Measurements from ENCODE around the gene LYAR. TPM values are rescaled to one million over a fixed set of nuclear protein-coding genes. Genes with fewer than 3 reads are reported as not detected.

LYAR gene
- total and polyA plus RNA-seq, 2 of the 4 experiments (the other 2 are of a cell fraction), result 5.4 to 8.2 TPM

DNA sequence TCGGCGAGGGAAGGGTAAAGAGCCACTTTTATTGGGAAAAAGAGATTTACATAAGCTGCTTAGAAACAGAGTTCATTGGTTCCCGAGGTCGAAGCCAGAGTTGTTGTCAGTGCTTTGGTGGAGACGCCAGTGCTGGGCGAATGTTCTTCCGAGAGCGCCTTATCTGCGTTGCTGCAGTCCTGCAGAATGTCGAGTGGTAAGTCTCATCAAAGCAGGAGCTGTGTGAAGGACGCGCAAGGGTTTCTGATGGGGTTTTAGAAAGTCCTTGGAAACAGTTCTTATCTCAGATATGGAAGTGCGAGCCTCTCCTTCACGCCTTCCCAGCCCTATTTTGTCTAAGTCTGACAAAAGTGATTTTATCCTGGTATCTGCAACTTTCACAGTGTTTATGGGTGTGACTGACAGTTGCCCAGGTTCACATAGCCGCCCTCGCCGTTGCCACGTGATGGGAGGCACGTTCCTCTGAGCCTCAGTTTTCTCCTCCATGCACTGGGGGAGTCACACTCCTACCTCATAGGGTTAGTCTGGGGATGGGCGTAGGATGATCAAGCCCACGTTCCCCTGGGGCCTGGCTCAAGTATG, 49.6 kb upstream of the LYAR start:
- intact Hi-C loops (cut with micrococcal nuclease), result no loop called here
- CTCF ChIA-PET, result no interaction called here
- peak; percentile 13 for DNase-seq

More for the DNA sequence above, 49.6 kb upstream of the LYAR start:
- no peak overlapping the region for H3K56ac ChIP-seq (ENCODE audit: extremely low read depth, insufficient read depth, low read length)
- H3K36me3 ChIP-seq (ENCODE audit: control insufficient read depth, insufficient read depth, low read length), result no peaks in the 10 kb centered on the region
- BruUV-seq (replicated peaks), result no TSS peak
- H3K4me3 ChIP-seq (ENCODE audit: insufficient read depth, low read depth, low read length), result no peak overlapping the region
- peak; percentile 48; the same call in 1 of the 2 replicates for ATAC-seq (ENCODE audit: low read depth)
- H2BK120ac ChIP-seq (ENCODE audit: low read depth, low read length), result no peak overlapping the region
- no peak overlapping the region for H3K4ac ChIP-seq (ENCODE audit: low read depth, low read length)
- no peak overlapping the region for H2BK5ac ChIP-seq (ENCODE audit: low read depth, low read length, poor library complexity, severe bottlenecking)
- H3K4me2 ChIP-seq (ENCODE audit: low read depth, low read length), result no peak overlapping the region
- no peaks in the 10 kb centered on the region for H3K9me3 ChIP-seq (ENCODE audit: control insufficient read depth, insufficient read depth, low read length)
- TF ChIP-seq, protein P1, sequence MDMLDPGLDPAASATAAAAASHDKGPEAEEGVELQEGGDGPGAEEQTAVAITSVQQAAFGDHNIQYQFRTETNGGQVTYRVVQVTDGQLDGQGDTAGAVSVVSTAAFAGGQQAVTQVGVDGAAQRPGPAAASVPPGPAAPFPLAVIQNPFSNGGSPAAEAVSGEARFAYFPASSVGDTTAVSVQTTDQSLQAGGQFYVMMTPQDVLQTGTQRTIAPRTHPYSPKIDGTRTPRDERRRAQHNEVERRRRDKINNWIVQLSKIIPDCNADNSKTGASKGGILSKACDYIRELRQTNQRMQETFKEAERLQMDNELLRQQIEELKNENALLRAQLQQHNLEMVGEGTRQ (IDR thresholded peaks at IDR 0.05; ENCODE audit: low read depth, low read length), result no peak
- TF ChIP-seq FOS (IDR thresholded peaks at IDR 0.05; ENCODE audit: low read depth, low read length) (no peak), RAD21 (IDR thresholded peaks at IDR 0.05; ENCODE audit: low read length) (no peak), RFX5 (IDR thresholded peaks at IDR 0.05; ENCODE audit: low read depth, low read length) (peak; percentile 58; the same call in 1 of the 2 replicates)
- TF ChIP-seq, protein P2, sequence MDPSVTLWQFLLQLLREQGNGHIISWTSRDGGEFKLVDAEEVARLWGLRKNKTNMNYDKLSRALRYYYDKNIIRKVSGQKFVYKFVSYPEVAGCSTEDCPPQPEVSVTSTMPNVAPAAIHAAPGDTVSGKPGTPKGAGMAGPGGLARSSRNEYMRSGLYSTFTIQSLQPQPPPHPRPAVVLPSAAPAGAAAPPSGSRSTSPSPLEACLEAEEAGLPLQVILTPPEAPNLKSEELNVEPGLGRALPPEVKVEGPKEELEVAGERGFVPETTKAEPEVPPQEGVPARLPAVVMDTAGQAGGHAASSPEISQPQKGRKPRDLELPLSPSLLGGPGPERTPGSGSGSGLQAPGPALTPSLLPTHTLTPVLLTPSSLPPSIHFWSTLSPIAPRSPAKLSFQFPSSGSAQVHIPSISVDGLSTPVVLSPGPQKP (IDR thresholded peaks at IDR 0.05; ENCODE audit: borderline replicate concordance, low read depth, low read length), result no peak
- H3K14ac ChIP-seq (replicated peaks; ENCODE audit: low read depth, low read length), result no peak overlapping the region
- H4K20me1 ChIP-seq (ENCODE audit: insufficient read depth, low read length), result peaks cover 2% of the 10 kb centered on the region; the same call in 1 of the 2 replicates
- dilution Hi-C loops (cut with HindIII; ENCODE audit: low sequenced_read_pairs, unreplicated experiment) (no loop called here), in situ Hi-C loops (cut with MboI; ENCODE audit: low sequenced_read_pairs) (loop anchor here (5.0 kb wide), 1 partner anchor 87 kb away; no protein-coding TSS in a partner anchor)
- H3K27me3 ChIP-seq (ENCODE audit: control insufficient read depth, insufficient read depth, low read length), result peaks cover 35% of the 10 kb centered on the region
- no peak overlapping the region for H2AK5ac ChIP-seq (ENCODE audit: low read depth, low read length)
- no peak overlapping the region for H4K5ac ChIP-seq (ENCODE audit: low read depth, low read length)
- WGBS, 2 experiments (ENCODE audit: extremely low coverage in 2 of 2, insufficient read length in 1 of 2), result 38% methylated on average over 8 of the region's 21 CpGs; no CpG with 5 or more reads in 1 of the 2 experiments
- no peak overlapping the region for H3K27ac ChIP-seq (ENCODE audit: insufficient read depth, low read length)
- H3K9me1 ChIP-seq (ENCODE audit: insufficient read depth, low read length), result no peaks in the 10 kb centered on the region
- H3K79me1 ChIP-seq (ENCODE audit: low read depth in 1 of 2, low read length in 2 of 2), result no peaks in the 10 kb centered on the region
- no peak overlapping the region for H2AK9ac ChIP-seq (replicated peaks; ENCODE audit: low read depth, low read length, poor library complexity)
- no peaks in the 10 kb centered on the region for H3K4me1 ChIP-seq (ENCODE audit: control insufficient read depth, insufficient read depth, low read length)
- H3K23ac ChIP-seq (ENCODE audit: low read depth, low read length), result no peak overlapping the region
- H4K8ac ChIP-seq (ENCODE audit: low read depth in 2 of 2, low read length in 2 of 2), result no peak overlapping the region
- no peak overlapping the region for H3K9ac ChIP-seq (ENCODE audit: low read depth, low read length)
- H4K91ac ChIP-seq (ENCODE audit: insufficient read depth, low read depth, low read length), result no peak overlapping the region
- POLR2A ChIA-PET (ENCODE audit: unreplicated experiment), result no interaction called here
- H3K18ac ChIP-seq (ENCODE audit: low read depth, low read length), result no peak overlapping the region
- no peak overlapping the region for H2BK15ac ChIP-seq (ENCODE audit: low read depth, low read length)
- H2AFZ ChIP-seq (replicated peaks; ENCODE audit: low read length, poor library complexity), result peak overlapping the region; percentile 48
- no peak overlapping the region for H2BK20ac ChIP-seq (ENCODE audit: low read depth, low read length)
